GM18867 (cell line): ENCODE results near the gene MAP3K7CL.

ENCODE experiments used
- ATAC-seq: cut with Tn5 transposase; IDR thresholded peaks from one replicate; pipeline ENCODE4 v1.9.1; 2021; ENCODE audit warnings: mild to moderate bottlenecking, moderate library complexity; ENCODE audit not compliant: unreplicated experiment

MAP3K7CL gene

GRCh38 chr21:29224006-29224405, 93.6 kb downstream of the MAP3K7CL start:
- peak; percentile 46 for ATAC-seq
